Inflammatory macrophage treated with lipopolysaccharide for 1 hour (primary cell): ENCODE results near the gene ADRA1B.

Source experiments
- DNase-seq, 2 donors: peaks; one replicate each; pipeline ENCODE4 v3.0.0-alpha.2; 2020 to 2022

Gene ADRA1B

GRCh38 chr5:159902444-159903121 lies 13.7 kb upstream of the ADRA1B start:
- peak; percentile 42 to 73 for DNase-seq

- DNase-seq, result no peak
These were observed 13.2 kb upstream of the ADRA1B start for GRCh38 chr5:159903131-159903530.

GRCh38 chr5:159904874-159905273 lies 11.4 kb upstream of the ADRA1B start:
- DNase-seq, result no peak

GRCh38 chr5:159905496-159905895 lies 10.8 kb upstream of the ADRA1B start:
- peak in 1 of 2 donors; percentile 26 for DNase-seq

- no peak for DNase-seq
These were observed 9.8 kb upstream of the ADRA1B start for GRCh38 chr5:159906463-159906862.

GRCh38 chr5:159906943-159907342 lies 9.3 kb upstream of the ADRA1B start:
- no peak for DNase-seq

DNA sequence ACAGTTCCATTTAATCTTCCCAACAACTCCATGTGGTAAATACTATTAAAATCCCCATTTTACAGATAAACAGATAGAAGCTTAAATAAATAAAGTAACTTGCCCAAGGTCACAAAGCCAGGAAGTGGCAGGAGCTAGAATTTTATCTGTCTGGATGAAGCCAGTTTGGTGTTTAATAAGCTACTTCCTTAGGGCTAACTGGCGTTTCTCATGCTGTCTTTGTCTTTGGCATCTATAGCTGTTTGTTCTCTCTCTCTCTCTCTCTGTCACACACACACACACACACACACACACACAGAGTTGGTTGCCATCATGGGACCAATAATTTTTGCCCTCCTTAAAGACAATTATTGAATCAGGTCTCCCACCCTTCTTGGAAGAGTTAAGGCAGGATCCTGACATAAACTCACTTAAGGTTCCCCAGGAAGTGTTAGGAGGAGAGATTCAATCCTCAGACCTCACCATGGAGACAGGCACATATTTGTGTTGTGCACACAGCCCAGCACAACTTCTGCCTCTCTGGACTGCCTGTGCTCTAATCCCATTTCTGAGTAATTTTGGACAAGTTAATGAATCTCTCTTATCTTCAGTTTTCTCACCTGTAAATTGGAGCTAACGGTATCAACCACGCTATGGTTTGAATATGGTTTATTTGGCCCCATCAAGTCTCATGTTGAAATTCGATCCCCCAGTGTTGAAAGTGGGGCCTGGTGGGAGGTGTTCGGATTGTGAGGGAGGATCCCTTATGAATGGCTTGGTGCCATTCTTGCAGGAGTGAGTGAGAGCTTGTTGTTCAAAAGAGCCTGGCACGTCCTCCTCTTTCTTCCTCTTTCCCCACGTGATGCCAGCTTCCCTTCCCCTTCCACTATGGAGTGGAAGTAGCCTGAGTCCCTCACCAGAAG lies 8.3 kb upstream of the ADRA1B start:
- DNase-seq, result peak in 1 of 2 donors; percentile 17

DNA sequence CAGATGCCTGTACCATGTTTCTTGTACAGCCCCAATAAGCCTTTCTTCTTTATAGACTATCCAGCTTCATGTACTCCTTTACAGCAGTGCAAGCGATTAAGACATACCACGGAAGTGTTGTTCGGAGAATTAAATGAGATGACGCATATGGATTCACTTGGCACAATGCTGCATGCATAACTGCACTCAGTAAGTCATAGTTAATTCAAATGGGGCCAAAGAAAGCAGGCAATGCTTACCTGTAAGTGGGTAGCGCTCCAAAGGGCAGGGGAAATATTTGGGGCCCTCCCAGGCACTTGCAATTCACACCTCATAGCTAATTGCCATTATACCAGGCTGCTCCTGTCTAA lies 7.7 kb upstream of the ADRA1B start:
- no peak for DNase-seq

GRCh38 chr5:159909126-159909525 lies 7.2 kb upstream of the ADRA1B start:
- DNase-seq, result no peak

DNA sequence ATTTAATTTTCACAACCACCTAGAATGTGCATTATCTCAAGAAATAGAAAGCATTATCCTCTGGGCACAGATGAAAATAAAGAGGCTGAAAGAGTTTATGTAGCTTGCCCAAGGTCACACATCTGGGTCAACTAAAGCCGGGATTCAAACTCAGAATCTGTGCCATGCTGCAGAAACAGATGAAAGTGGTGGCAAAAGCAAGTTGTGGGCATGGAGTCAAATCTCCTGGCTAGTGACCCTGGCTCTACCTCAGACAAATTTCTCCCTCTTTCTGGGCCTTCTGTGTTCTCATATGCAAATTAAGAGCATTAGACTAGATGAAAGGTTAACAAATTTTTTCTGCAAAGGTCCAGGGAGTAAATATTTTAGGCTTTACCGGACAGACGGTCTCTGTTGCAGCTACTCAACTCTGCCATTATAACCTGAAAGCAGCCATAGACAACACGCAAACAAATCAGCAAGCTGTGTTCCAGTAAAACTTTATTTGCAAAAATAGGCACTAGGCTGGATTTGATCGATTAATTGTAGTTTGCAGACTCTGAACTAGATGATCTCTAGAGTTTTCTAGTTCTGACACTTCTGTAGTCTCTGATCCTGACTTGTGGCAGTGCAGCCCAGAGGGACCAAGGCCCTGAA lies 6.0 kb upstream of the ADRA1B start:
- DNase-seq, result no peak

- no peak for DNase-seq
These were observed 5.4 kb upstream of the ADRA1B start for GRCh38 chr5:159910843-159911229.

DNA sequence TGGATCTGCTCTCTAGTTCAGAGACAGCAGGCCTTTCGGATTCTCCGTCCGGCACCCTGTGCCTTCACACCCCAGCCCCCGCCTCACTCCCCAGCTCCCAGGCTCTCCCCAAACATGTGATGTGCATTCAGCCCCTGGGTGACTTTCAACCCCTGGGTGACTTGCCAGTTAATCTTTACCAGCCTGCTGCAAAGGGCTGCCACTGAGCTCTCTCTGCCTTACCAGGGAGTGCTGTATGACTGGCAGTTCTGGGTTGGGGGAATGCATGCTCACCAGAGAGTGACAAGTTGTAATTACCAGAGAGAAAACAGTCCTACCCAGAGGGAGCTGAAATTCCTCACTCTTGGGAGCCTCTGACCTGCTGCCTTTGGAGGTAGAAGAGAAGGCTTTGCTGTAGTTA lies 4.9 kb upstream of the ADRA1B start:
- DNase-seq, result no peak

GRCh38 chr5:159912033-159912800 lies 4.1 kb upstream of the ADRA1B start:
- no peak for DNase-seq

GRCh38 chr5:159913048-159913447 lies 3.2 kb upstream of the ADRA1B start:
- peak; percentile 36 to 38 for DNase-seq

GRCh38 chr5:159913501-159913900 lies 2.8 kb upstream of the ADRA1B start:
- DNase-seq, result no peak

DNA sequence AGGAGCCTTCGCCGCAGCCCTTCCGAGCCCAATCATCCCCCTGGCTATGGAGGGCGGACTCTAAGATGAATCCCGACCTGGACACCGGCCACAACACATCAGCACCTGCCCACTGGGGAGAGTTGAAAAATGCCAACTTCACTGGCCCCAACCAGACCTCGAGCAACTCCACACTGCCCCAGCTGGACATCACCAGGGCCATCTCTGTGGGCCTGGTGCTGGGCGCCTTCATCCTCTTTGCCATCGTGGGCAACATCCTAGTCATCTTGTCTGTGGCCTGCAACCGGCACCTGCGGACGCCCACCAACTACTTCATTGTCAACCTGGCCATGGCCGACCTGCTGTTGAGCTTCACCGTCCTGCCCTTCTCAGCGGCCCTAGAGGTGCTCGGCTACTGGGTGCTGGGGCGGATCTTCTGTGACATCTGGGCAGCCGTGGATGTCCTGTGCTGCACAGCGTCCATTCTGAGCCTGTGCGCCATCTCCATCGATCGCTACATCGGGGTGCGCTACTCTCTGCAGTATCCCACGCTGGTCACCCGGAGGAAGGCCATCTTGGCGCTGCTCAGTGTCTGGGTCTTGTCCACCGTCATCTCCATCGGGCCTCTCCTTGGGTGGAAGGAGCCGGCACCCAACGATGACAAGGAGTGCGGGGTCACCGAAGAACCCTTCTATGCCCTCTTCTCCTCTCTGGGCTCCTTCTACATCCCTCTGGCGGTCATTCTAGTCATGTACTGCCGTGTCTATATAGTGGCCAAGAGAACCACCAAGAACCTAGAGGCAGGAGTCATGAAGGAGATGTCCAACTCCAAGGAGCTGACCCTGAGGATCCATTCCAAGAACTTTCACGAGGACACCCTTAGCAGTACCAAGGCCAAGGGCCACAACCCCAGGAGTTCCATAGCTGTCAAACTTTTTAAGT lies 819 bp downstream of the ADRA1B start:
- DNase-seq, result no peak

DNA sequence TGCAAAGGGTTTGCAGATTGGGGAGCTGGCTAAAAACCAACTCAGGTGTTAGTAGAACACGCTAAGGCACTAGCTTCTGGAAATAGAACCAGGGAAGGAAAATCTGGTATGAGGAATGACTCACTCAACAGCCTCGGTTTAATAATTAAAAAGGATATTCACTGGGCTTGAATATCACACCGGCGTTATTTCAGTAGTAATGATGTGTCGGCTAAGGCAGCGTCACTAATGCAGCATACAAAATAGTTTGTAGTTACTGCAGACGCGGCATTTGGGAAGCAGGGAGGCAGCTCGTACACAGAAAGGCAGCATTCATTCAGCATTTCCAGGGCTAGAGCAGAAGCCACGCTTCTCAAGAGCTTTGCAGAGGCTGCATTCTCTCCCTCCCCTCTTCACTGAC lies 1.7 kb downstream of the ADRA1B start:
- no peak for DNase-seq

DNA sequence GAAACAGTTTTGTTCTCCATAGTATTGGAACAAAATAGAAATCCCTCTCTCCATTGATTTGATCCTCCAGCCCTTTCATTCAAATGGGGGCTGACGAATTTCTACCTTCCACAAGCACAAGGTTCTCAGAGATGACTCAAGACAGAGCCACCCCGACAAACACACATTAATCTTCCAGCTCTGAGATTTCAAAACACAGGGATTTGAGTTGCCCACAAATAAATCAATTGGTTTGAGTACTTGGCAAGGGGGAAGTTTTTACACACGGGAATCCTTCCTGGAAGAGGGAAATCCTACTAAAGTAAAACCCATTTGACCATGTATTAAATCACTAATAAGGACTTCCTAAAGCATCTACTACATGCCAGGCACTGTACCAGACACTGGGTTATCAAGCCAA lies 5.4 kb downstream of the ADRA1B start:
- DNase-seq, result no peak

DNA sequence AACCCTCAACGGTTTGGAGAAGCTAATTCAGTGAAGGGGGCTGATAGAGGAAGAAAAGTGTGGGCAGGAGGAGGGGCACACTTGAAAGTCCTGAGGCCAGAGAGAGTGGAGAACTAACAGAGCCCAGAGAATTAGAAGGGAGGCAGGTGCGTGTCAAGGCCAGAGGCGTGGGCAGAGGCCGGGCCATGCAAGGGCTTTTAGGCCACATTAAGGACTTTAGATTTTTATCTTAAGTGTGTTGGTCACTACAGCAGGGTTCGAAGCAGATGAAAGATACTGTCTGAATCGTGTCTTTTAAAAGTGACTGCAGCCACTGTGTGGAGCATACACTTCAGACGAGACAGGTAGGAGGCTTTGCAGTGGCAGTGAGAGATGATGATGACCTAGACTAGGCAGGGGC lies 6.7 kb downstream of the ADRA1B start:
- no peak for DNase-seq

- DNase-seq, result no peak
These were observed 12.0 kb downstream of the ADRA1B start for GRCh38 chr5:159928122-159928909.

DNA sequence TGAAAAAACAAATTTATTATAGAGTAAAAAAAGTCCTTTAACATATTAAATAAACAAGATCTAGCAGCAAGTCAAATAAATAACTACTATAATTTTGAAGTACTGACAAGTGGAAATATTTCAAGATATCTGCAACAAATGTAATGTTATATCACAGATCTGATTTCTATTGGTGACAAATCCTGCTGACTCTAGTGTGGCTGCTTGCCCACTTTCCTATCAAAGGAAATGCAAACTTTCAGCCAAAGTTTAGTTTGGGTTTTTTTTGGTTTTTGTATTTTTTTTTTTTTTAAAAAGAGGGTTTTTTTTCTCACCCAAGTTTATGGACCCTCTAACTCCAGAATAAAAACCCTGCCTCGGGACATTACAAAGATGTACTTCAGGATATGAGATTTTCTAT lies 12.9 kb downstream of the ADRA1B start:
- no peak for DNase-seq
